ENCODE data around the gene ZBTB16. TPM values are rescaled to one million over a fixed set of nuclear protein-coding genes. Genes with fewer than 3 reads are reported as not detected.

The ZBTB16 gene
- total and polyA plus RNA-seq, 9 donors: 12.7 to 160 (median 68.7) TPM

- TF ChIP-seq POLR2A (IDR thresholded peaks at IDR 0.05) (no peak), EP300 (IDR thresholded peaks at IDR 0.05) (no peak)
- TF ChIP-seq, protein P1, sequence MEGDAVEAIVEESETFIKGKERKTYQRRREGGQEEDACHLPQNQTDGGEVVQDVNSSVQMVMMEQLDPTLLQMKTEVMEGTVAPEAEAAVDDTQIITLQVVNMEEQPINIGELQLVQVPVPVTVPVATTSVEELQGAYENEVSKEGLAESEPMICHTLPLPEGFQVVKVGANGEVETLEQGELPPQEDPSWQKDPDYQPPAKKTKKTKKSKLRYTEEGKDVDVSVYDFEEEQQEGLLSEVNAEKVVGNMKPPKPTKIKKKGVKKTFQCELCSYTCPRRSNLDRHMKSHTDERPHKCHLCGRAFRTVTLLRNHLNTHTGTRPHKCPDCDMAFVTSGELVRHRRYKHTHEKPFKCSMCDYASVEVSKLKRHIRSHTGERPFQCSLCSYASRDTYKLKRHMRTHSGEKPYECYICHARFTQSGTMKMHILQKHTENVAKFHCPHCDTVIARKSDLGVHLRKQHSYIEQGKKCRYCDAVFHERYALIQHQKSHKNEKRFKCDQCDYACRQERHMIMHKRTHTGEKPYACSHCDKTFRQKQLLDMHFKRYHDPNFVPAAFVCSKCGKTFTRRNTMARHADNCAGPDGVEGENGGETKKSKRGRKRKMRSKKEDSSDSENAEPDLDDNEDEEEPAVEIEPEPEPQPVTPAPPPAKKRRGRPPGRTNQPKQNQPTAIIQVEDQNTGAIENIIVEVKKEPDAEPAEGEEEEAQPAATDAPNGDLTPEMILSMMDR (IDR thresholded peaks at IDR 0.05): no peak
- 93 to 100% (median 99%) methylated on average over 3 of the region's 3 CpGs for WGBS, 3 donors
- Histone ChIP-seq H3K4me3 (no peak overlapping the region), H3K4me1 (ENCODE audit: insufficient read depth) (peaks cover 15% of the 10 kb centered on the region), H3K27me3 (no peaks in the 10 kb centered on the region), H3K27ac (no peak overlapping the region), H3K9me3 (no peaks in the 10 kb centered on the region), H3K36me3 (no peaks in the 10 kb centered on the region)
- DNase-seq: no peak
- intact Hi-C loops (cut with DNase I): no loop called here
These were observed 57.3 kb downstream of the ZBTB16 start for GRCh38 chr11:114116800-114117199.

DNA sequence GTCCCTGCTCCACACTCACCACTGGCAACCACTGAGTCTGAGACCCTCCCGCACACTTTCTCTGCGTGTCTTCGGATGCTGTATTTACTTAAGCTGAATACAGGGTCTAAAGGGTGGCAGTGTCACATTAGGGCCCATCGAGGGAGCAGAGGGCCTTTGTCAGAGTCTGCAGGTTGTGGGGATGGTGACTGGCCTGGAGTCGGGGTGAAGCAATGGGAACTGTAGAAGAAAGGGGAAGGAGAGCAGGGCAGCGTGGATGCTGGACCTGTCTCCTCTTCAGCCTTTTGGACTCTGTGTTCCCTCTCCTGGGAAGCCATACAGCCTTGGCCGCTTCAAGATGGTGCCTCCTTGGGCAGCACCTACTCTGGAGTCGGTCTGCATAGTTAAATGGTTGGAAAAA is 61.1 kb downstream of the ZBTB16 start:
- no peaks in the 10 kb centered on the region for H3K9me3 ChIP-seq
- H3K36me3 ChIP-seq: no peaks in the 10 kb centered on the region
- no peak overlapping the region for H3K4me3 ChIP-seq
- DNase-seq: no peak
- no peak for TF ChIP-seq POLR2A (IDR thresholded peaks at IDR 0.05)
- 96% methylated on average over 8 of the region's 8 CpGs for WGBS, 3 donors
- H3K27me3 ChIP-seq: no peaks in the 10 kb centered on the region
- H3K4me1 ChIP-seq (ENCODE audit: insufficient read depth): peaks cover 11% of the 10 kb centered on the region
- no peak overlapping the region for H3K27ac ChIP-seq
- intact Hi-C loops (cut with DNase I): no loop called here

GRCh38 chr11:114121138-114121537 is 61.6 kb downstream of the ZBTB16 start:
- WGBS, 3 donors: 92 to 96% (median 96%) methylated on average over 6 of the region's 6 CpGs
- H3K4me1 ChIP-seq (ENCODE audit: insufficient read depth): peaks cover 9% of the 10 kb centered on the region
- no peaks in the 10 kb centered on the region for H3K36me3 ChIP-seq
- DNase-seq: no peak
- H3K27me3 ChIP-seq: no peaks in the 10 kb centered on the region
- no peak for TF ChIP-seq POLR2A (IDR thresholded peaks at IDR 0.05)
- TF ChIP-seq EP300 (IDR thresholded peaks at IDR 0.05): no peak
- TF ChIP-seq, protein P1 (IDR thresholded peaks at IDR 0.05): no peak
- intact Hi-C loops (cut with DNase I): no loop called here
- no peak overlapping the region for H3K4me3 ChIP-seq
- H3K9me3 ChIP-seq: no peaks in the 10 kb centered on the region
- no peak overlapping the region for H3K27ac ChIP-seq

- Histone ChIP-seq H3K27me3 (no peaks in the 10 kb centered on the region), H3K36me3 (no peaks in the 10 kb centered on the region), H3K27ac (no peak overlapping the region), H3K4me3 (no peak overlapping the region), H3K4me1 (ENCODE audit: insufficient read depth) (peaks cover 10% of the 10 kb centered on the region), H3K9me3 (no peaks in the 10 kb centered on the region)
- intact Hi-C loops (cut with DNase I): no loop called here
- WGBS, 3 donors: 85 to 94% (median 92%) methylated on average over 6 of the region's 6 CpGs
- no peak for TF ChIP-seq POLR2A (IDR thresholded peaks at IDR 0.05)
- TF ChIP-seq, protein P1 (IDR thresholded peaks at IDR 0.05): no peak
- no peak for TF ChIP-seq EP300 (IDR thresholded peaks at IDR 0.05)
- DNase-seq: no peak
These were observed 62.4 kb downstream of the ZBTB16 start for GRCh38 chr11:114121804-114122504.

DNA sequence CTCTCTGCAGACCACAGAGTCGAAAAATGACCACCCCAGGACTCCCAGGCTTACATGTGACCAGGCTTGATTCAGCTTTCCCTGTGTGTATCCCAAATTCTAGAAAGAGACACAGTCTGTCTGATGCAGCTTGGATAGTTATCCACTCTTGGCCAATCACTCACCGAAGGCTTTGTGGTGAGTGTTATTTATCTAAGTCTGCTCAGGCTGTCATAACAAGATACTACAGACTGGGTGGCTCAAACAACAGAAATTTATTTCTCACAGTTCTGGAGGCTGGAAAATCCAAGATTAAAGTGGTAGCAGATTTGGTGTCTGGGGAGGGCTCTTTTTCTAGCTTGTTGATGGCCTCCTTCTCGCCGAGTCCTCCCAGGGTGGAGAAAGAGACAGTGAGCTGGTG is 63.2 kb downstream of the ZBTB16 start:
- intact Hi-C loops (cut with DNase I): no loop called here
- DNase-seq: no peak
- H3K9me3 ChIP-seq: no peaks in the 10 kb centered on the region
- H3K4me1 ChIP-seq (ENCODE audit: insufficient read depth): peaks cover 9% of the 10 kb centered on the region
- H3K27me3 ChIP-seq: no peaks in the 10 kb centered on the region
- TF ChIP-seq POLR2A (IDR thresholded peaks at IDR 0.05): no peak
- TF ChIP-seq EP300 (IDR thresholded peaks at IDR 0.05): no peak
- TF ChIP-seq, protein P1 (IDR thresholded peaks at IDR 0.05): no peak
- no peak overlapping the region for H3K4me3 ChIP-seq
- H3K27ac ChIP-seq: no peak overlapping the region
- WGBS, 3 donors: 72 to 79% (median 78%) methylated on average over 4 of the region's 4 CpGs
- H3K36me3 ChIP-seq: no peaks in the 10 kb centered on the region

Data from ovary (tissue), 9 donors.